GM04504 (cell line): ENCODE data around the gene EZR.
A peak's percentile ranks its signal among the peaks of the same experiment; 100 is the strongest.
"Not testable (repeated sequence)": the region's sequence is repeated elsewhere in the genome, so short reads cannot be mapped to it uniquely, and the experiment has no call there.

Source experiments
- DNase-seq: peaks from one replicate; pipeline ENCODE4 v3.0.0-alpha.2; 2012; ENCODE audit warnings: low read depth

The EZR gene

DNA sequence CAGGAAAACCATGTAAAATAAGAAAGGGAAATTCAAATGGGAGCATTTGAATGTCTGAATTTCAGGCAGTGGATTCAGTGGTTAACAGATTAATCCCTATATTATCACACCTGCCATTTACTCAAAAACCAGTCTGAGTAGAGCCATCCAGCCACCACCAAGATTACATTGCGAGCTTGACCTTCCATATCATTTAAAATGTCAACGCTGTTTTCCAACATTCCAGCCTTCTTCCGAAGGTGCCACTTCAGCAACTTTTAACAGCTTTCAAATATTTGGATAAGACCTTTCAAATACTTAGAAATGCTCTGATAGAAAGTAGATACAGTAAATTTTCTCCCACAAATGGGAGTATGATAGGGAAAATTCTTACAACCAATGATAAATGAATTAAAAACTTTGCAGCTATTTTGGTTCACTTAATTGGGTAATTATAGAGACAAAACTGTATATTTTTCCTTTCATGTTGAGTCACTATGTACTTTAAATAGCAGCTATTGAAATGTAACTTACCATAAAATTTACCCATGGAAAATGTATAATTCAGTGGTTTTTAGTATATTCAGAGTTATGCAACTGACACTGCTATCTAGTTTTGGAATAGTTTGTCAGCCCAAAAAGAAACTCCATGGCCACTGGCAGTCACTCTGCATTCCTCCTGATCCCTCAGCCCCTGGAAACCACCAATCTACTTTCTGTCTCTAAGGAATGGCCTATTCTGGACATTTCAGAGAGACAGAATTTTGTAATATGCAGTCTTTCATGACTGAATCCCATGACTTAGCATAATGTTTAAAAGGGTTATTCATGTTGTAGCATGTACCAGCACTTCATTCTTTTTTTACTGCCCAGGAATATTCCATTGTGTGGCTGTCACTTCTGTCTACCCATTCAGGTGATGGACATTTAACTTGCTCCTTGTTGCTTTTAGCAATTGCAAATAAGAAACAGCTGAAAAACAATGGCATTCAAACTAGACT, 21.5 kb downstream of the EZR start:
- peak; percentile 60 for DNase-seq

DNA sequence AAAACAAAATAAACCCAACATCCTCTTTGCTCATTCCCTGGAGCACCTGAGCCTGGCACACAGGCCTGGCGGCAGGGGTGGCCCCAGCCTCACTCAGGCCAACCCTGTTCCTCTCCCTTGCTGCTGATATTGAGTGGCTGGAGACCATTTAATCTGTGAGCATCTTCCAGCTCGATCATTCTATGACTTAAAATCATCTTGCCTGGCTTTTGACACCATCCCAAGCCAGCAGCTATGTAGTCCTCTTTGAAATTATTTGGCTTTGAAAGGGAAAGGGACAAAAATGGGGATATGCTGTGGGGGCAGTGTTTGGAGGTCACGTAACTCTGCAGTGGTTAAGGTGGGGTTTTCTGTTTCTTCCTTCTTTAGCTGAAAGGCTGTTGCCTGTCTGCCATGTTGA, 22.8 kb downstream of the EZR start:
- DNase-seq: no peak

DNA sequence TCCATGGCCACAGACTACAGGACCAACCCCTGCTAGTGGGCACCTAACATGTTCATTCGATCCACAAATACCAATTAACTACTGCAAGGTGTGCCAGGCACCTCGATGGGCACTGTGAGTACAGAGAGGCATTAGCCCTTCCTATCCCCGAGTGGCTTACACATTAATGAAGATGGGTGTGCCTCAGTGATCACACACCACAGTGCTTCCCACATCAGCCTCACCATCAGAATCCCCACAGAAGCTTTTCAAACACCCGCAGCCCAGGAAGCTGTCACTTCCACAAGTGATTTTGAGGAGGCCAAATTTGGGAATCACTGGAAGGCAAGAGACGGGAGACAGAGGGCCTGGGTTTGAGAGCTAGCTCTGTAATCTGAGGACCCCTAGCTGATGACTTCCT, 23.7 kb downstream of the EZR start:
- no peak for DNase-seq

DNA sequence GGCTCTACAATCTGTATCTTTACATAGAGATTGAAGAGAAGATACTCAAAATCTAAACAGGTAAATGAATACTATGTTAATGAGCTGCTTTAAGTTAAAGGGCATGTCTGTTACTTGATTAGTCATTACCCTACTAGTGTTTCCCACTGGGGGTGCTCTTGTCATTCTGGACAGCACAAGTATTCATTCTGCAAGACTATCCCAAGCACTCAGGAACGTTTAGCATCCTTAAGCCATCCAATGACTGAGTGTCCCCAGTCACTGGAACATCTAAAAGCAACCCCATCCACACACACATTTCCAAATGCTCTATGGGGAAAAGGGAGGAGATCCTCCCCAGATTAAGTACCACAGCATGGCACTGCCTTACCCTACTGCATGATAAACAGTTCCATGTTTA, 25.7 kb downstream of the EZR start:
- DNase-seq: no peak

DNA sequence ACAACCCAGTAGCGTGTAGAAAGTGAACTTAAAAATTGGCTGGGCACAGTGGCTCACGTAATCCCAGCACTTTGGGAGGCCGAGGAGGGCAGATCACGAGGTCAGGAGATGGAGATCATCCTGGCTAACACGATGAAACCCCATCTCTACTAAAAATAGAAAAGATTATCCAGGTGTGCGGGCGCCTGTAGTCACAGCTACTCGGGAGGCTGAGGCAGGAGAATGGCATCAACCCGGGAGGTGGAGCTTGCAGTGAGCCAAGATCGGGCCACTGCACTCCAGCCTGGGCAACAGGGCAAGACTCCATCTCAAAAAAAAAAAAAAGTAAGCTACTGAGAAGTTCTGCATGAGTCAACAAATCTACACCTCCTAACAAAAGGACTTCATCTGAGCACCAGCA, 26.7 kb downstream of the EZR start:
- not testable (repeated sequence) for DNase-seq

DNA sequence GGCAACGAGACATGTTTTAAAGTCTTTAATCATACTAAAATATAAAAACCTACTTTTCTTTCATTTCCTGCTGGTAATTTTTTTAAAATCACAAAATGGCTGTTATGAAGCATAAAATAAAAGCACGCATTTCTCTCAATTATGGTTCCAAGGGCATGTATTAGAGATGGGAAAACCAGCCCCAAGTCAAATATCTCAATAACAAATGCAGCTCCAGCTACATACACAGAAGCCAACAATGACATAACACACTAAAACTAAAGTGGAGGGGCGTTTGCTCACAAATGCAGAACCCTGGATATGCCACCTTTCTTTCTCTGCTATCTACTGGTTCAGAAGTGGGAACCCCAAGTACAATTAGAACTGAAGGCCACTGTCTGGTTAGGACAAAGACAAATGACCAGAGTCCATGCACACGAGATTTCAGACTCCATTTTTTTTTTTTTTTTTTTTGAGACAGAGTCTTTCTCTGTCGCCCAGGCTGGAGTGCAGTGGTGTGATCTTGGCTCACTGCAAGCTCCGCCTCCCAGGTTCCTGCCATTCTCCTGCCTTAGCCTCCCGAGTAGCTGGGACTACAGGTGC, 27.8 kb downstream of the EZR start:
- no peak for DNase-seq

GRCh38 chr6:158789115-158789917, 29.9 kb downstream of the EZR start:
- DNase-seq: no peak

GRCh38 chr6:158787395-158787794, 31.8 kb downstream of the EZR start:
- DNase-seq: no peak

DNA sequence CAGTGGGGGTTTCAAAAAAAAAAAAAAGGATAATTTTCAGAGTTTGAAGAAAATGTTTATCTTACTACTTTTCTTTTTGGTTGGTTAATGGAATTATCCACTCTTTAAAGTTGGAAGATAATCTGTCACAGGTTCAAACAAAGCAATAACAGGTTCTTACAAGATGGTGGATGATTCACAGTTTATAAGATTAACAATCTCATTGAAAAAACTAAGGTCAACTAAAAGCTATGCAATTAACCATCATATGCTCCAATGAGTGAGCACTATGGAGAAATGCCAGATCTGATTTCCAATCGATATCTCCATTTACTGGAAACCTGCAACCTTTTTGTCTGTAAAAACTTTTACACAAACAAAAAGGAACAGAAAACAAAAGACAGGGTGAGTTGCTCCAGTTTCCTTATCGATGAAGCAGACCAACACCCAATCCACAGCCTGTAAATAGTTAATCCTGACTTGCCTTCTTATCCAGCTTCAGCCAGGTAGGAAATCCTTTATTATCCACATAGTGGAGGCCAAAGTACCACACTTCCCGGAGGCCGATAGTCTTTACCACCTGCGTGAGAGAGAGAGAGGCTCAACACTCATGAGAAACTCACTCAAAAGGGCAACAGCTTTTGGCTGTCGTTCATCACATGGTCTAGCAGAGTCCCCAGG, 32.4 kb downstream of the EZR start:
- DNase-seq: no peak

DNA sequence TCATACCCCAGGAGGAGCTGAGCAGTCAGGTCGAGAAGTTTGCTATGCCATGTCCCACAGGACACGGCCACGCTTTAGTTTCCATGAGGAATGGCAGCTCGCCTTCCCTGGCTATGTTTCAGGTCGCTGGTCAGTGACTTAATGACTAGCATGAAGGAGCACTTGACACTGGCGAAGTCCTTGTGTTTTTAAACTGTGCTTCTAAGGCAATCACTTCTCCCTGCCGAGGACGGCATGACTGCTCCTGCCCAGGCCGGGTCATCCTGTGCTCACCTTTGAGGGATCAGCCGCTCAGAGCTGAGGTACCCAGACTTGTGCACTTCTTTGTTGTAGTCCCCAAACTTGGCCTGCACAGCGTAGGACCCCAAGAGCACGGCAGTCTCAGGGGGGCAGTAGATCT, 34.1 kb downstream of the EZR start:
- DNase-seq: no peak

- no peak for DNase-seq
Measured at GRCh38 chr6:158784505-158784904, 34.7 kb downstream of the EZR start.

DNA sequence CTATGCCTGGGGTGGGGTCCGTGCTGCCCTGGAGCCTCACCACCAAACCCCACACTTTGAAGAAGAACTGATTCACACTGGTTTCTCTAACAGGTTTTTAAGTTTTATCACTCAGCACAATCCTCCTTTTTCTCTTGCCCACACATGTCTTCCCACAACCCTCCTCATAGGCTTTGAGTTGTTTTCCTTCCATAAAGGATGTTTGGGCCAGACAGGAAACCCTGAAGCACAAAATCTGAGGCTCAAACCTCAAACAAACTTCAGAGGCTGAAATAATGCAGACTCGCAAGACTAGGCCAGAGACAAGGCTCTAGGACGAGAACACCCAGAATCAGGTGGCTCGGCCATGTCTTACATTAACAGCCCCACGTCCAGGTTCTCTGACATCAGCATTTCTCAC, 35.3 kb downstream of the EZR start:
- no peak for DNase-seq

DNA sequence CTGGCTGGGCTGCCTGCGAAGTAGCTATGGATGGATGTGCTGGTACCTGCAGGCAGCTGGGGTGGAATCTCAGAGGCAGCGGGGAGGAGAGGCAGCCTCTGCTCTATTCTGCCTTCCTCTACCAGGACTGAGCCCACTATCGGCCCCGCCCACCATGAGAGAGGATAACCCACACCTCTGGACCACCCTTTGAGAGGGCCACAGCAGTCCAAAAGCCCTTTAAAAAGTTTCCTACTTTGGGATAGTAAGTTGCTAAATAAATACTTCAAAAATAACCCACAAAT, 36.1 kb downstream of the EZR start:
- DNase-seq: no peak

GRCh38 chr6:158782432-158783166, 36.6 kb downstream of the EZR start:
- no peak for DNase-seq

DNA sequence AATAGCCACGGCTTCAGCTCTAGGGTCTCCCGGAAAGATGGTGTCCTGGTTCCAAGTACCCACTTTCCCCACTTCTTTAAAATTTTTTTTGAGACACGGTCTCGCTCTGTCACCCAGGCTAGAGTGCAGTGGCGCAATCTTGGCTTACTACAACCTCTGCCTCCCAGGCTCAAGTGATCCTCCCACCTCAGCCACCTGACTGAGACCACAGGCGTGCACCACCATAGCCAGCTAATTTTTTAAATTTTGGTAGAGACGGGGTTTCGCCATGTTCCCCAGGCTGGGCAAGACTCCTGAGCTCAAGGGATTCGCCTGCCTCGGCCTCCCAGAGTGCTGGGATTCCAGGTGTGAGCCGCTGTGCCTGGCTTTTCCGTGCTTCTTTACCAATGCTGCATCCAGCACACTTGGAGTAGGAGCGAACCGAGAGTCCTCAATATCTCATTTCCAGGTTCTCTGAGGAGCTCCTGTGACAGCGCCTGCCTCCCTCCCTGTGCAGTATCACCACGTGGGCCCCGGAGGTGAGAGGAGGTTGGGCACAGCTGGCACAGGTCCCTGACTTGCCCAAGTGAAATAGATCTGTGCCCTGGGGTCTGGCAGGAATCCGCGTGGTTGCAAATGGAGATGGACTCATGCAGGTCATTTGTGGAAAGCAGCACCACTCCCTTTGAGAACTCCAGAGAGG, 37.3 kb downstream of the EZR start:
- no peak for DNase-seq

- DNase-seq: no peak
Measured at GRCh38 chr6:158780988-158781691, 38.0 kb downstream of the EZR start.

- DNase-seq: no peak
Measured at GRCh38 chr6:158780246-158780884, 38.8 kb downstream of the EZR start.

GRCh38 chr6:158778005-158778527, 41.1 kb downstream of the EZR start:
- no peak for DNase-seq

GRCh38 chr6:158777510-158777909, 41.7 kb downstream of the EZR start:
- no peak for DNase-seq

GRCh38 chr6:158776737-158777136, 42.4 kb downstream of the EZR start:
- no peak for DNase-seq
